ENCODE measurements around the gene DHRS7B.
"Not testable (repeated sequence)": the region's sequence is repeated elsewhere in the genome, so short reads cannot be mapped to it uniquely, and the experiment has no call there.

Gene DHRS7B

GRCh38 chr17:21126645-21127508 lies at the start of gene DHRS7B:
TSS of gene DHRS7B (plus strand) at chr17:21126964. CDS start at chr17:21126972, 8 bp downstream.
- H3K27ac ChIP-seq, result peak within 1 kb of the TSS; percentile 89
- ChIA-PET POLR2A (ENCODE audit: low non-redundant PET) (interaction anchor here (0.7 kb wide), 1 partner anchor 77 kb away, joined by 3 read pairs; no protein-coding TSS in a partner anchor), CTCF (interaction anchor here (0.6 kb wide), 1 partner anchor 134 kb away, joined by 4 read pairs; no protein-coding TSS in a partner anchor)
- DNase-seq (ENCODE audit: low spot score), result peak; percentile 99
- no peak for TF ChIP-seq CTCF (conservative IDR thresholded peaks at IDR 0.05; ENCODE audit: low read depth)

GRCh38 chr17:21077281-21077680 lies 49.5 kb upstream of the DHRS7B start:
- no peak for DNase-seq (ENCODE audit: low spot score)
- POLR2A ChIA-PET (ENCODE audit: low non-redundant PET), result no interaction called here
- CTCF ChIA-PET, result no interaction called here
- H3K27ac ChIP-seq, result no peak overlapping the region
- TF ChIP-seq CTCF (conservative IDR thresholded peaks at IDR 0.05; ENCODE audit: low read depth), result no peak

- DNase-seq (ENCODE audit: low spot score), result no peak
- ChIA-PET CTCF (interaction anchor here (0.6 to 0.7 kb wide), 2 partner anchors 27 to 1072 kb away, joined by 3 read pairs; no protein-coding TSS in a partner anchor), POLR2A (ENCODE audit: low non-redundant PET) (no interaction called here)
- H3K27ac ChIP-seq, result no peak overlapping the region
- no peak for TF ChIP-seq CTCF (conservative IDR thresholded peaks at IDR 0.05; ENCODE audit: low read depth)
Measured at GRCh38 chr17:21078016-21078780, 48.6 kb upstream of the DHRS7B start.

GRCh38 chr17:21079196-21079595 lies 47.6 kb upstream of the DHRS7B start:
- POLR2A ChIA-PET (ENCODE audit: low non-redundant PET), result no interaction called here
- no peak overlapping the region for H3K27ac ChIP-seq
- no peak for TF ChIP-seq CTCF (conservative IDR thresholded peaks at IDR 0.05; ENCODE audit: low read depth)
- DNase-seq (ENCODE audit: low spot score), result no peak
- CTCF ChIA-PET, result no interaction called here

GRCh38 chr17:21082001-21082436 lies 44.7 kb upstream of the DHRS7B start:
- CTCF ChIA-PET, result no interaction called here
- no peak for TF ChIP-seq CTCF (conservative IDR thresholded peaks at IDR 0.05; ENCODE audit: low read depth)
- H3K27ac ChIP-seq, result no peak overlapping the region
- POLR2A ChIA-PET (ENCODE audit: low non-redundant PET), result no interaction called here
- DNase-seq (ENCODE audit: low spot score), result no peak

GRCh38 chr17:21085280-21085679 lies 41.5 kb upstream of the DHRS7B start:
- H3K27ac ChIP-seq; DNase-seq (ENCODE audit: low spot score); POLR2A ChIA-PET (ENCODE audit: low non-redundant PET): not testable (repeated sequence)
- CTCF ChIA-PET, result interaction anchor here (0.8 kb wide), 1 partner anchor 15 kb away, joined by 3 read pairs; no protein-coding TSS in a partner anchor
